ENCODE measurements around the gene ENO1. TPM values are rescaled to one million over a fixed set of nuclear protein-coding genes. Genes with fewer than 3 reads are reported as not detected.
A peak's percentile ranks its signal among the peaks of the same experiment; 100 is the strongest.

ENO1 gene
- total RNA-seq, 1 experiment from 2014 or later: 2,334 TPM

GRCh38 chr1:8864713-8865344, 13.7 kb downstream of the ENO1 start:
- no peak overlapping the region for H2AFZ ChIP-seq (ENCODE audit: low read depth, low read length, poor library complexity, severe bottlenecking)
- no peak overlapping the region for H3K4me2 ChIP-seq (ENCODE audit: low read length)
- H3K9me3 ChIP-seq (ENCODE audit: control insufficient read depth in 1 of 2, insufficient read depth in 1 of 2, low read depth in 1 of 2, low read length in 2 of 2): no peaks in the 10 kb centered on the region
- peaks cover 75% of the 10 kb centered on the region for H4K20me1 ChIP-seq (ENCODE audit: insufficient read depth)
- no peak overlapping the region for H3K4me3 ChIP-seq (replicated peaks in 1 of 2; ENCODE audit: low read depth in 1 of 2, low read length in 2 of 2)
- H3K27ac ChIP-seq (ENCODE audit: low read depth, low read length): peak overlapping the region; percentile 16; the same call in 1 of the 2 replicates
- POLR2A ChIA-PET: interaction anchor here (1.7 kb wide), 1 partner anchor 9 kb away, joined by 5 read pairs; no protein-coding TSS in a partner anchor
- ATAC-seq: no peak
- H3K27me3 ChIP-seq (ENCODE audit: insufficient read depth, low read length): no peaks in the 10 kb centered on the region
- CTCF ChIA-PET: interaction anchor here (10.3 kb wide), 1 partner anchor 14 kb away, joined by 103 read pairs; no protein-coding TSS in a partner anchor
- peaks cover 86 to 94% of the 10 kb centered on the region in 2 experiments for H3K36me3 ChIP-seq (ENCODE audit: control insufficient read depth in 1 of 2, insufficient read depth in 2 of 2, low read length in 2 of 2)
- peaks cover 0 to 36% of the 10 kb centered on the region in 2 experiments; a peak in 2 of 4 replicates for H3K4me1 ChIP-seq (ENCODE audit: control insufficient read depth in 1 of 2, insufficient read depth in 2 of 2, low read length in 2 of 2)
- H3K9me2 ChIP-seq (ENCODE audit: insufficient read depth): no peaks in the 10 kb centered on the region
- peaks cover 93% of the 10 kb centered on the region for H3K79me2 ChIP-seq (ENCODE audit: insufficient read depth, low read length)
- TF ChIP-seq POLR2AphosphoS5 (IDR thresholded peaks at IDR 0.05; ENCODE audit: low read depth, low read length): peak; percentile 14; the same call in 1 of the 2 replicates
- TF ChIP-seq FOSL1 (IDR thresholded peaks at IDR 0.05; ENCODE audit: low read depth): no peak
- no peak for TF ChIP-seq ELF1 (IDR thresholded peaks at IDR 0.05; ENCODE audit: borderline replicate concordance, low read depth)
- TF ChIP-seq MAX (IDR thresholded peaks at IDR 0.05): 0 out of 2 replicates have a peak, but pooled peaks have one; percentile 16
- TF ChIP-seq REST (IDR thresholded peaks at IDR 0.05; ENCODE audit: low read depth): no peak
- DNase-seq (ENCODE audit: low read depth, low spot score): no peak
- BruUV-seq (replicated peaks): no TSS peak
- intact Hi-C loops (cut with micrococcal nuclease): no loop called here
- no peak overlapping the region for H3K9ac ChIP-seq (ENCODE audit: low read length)
- RAD21 ChIA-PET (ENCODE audit: low non-redundant PET in 1 of 2, low total read pairs in 2 of 2, uncharacterized antibody in 2 of 2, unreplicated experiment in 2 of 2): no interaction called here

Data from HCT116 (cell line).